Activated T-helper 2 cell treated with anti-CD3 and anti-CD28 coated beads, Interferon-gamma antibody, Interleukin-2, Interleukin-4, amounts not matched to agents 10 μg/mL and 5 μg/mL and 100 μg/mL, durations not matched to agents 14 hours and 24 hours and 36 hours (primary cell): ENCODE data around the gene HRH3. TPM values are rescaled to one million over a fixed set of nuclear protein-coding genes. Genes with fewer than 3 reads are reported as not detected.

Source experiments
- DNase-seq: peaks from one replicate; pipeline ENCODE4 v3.0.0; 2021; ENCODE audit warnings: low spot score
- H3K27ac Mint-ChIP-seq: one replicate; pipeline ENCODE4 v1.8.0; 2021; ENCODE audit warnings: mixed read lengths
- H3K27me3 Mint-ChIP-seq: one replicate; pipeline ENCODE4 v1.8.0; 2021; ENCODE audit warnings: low read depth, mixed read lengths
- H3K36me3 Mint-ChIP-seq: one replicate; pipeline ENCODE4 v1.8.0; 2021; ENCODE audit warnings: low read depth, mixed read lengths
- H3K4me1 Mint-ChIP-seq: one replicate; pipeline ENCODE4 v1.8.0; 2021; ENCODE audit warnings: low read depth, mixed read lengths
- H3K4me3 Mint-ChIP-seq: one replicate; pipeline ENCODE4 v1.8.0; 2021; ENCODE audit warnings: low read depth, mild to moderate bottlenecking, moderate library complexity, mixed read lengths
- H3K9me3 Mint-ChIP-seq: one replicate; pipeline ENCODE4 v1.8.0; 2021; ENCODE audit warnings: mixed read lengths
- intact Hi-C: fragments of 100-400 bp; cut with micrococcal nuclease; formaldehyde crosslinking; loops from one replicate; pipeline ENCODE4 v1.15.1; 2023
- total RNA-seq: library from RNA; stranded (reverse); gene quantifications from 2 replicates; pipeline ENCODE4 v1.2.3, GENCODE V29; 2022

The HRH3 gene
- total RNA-seq, 1 donor from 2014 or later, result not detected

- Mint-ChIP-seq H3K27ac (no peak overlapping the region), H3K4me1 (peaks cover 7% of the 10 kb centered on the region), H3K4me3 (no peak overlapping the region), H3K27me3 (no peaks in the 10 kb centered on the region), H3K9me3 (no peaks in the 10 kb centered on the region), H3K36me3 (peaks cover 22% of the 10 kb centered on the region)
- intact Hi-C loops, result no loop called here
- no peak for DNase-seq
Observed at GRCh38 chr20:62178316-62179161, 41.5 kb downstream of the HRH3 start.

- H3K9me3 Mint-ChIP-seq, result no peaks in the 10 kb centered on the region
- peaks cover 20% of the 10 kb centered on the region for H3K36me3 Mint-ChIP-seq
- DNase-seq, result no peak
- peaks cover 5% of the 10 kb centered on the region for H3K4me1 Mint-ChIP-seq
- H3K27ac Mint-ChIP-seq, result no peak overlapping the region
- no peaks in the 10 kb centered on the region for H3K27me3 Mint-ChIP-seq
- H3K4me3 Mint-ChIP-seq, result no peak overlapping the region
- intact Hi-C loops, result no loop called here
Observed at GRCh38 chr20:62177307-62177706, 42.8 kb downstream of the HRH3 start.

DNA sequence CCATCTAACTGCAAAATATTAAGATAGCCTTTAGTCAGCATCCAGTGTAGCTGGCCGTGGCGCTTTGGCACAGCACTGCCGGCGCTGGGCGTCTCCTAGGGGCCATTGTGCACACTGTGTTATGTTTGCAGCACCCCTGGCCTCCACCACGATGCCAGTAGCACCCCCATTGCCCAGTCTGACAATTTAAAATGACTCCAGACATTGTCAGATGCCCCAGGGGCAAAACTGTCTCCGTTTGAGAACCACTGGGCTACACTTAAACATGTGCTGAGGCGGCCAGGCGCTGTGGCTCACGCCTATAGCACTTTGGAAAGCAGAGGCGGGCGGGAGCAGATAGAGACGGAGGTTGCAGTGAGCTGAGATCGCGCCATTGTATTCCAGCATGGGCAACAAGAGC, 43.2 kb downstream of the HRH3 start:
- Mint-ChIP-seq H3K4me3 (no peak overlapping the region), H3K27ac (no peak overlapping the region)
- intact Hi-C loops, result no loop called here

DNA sequence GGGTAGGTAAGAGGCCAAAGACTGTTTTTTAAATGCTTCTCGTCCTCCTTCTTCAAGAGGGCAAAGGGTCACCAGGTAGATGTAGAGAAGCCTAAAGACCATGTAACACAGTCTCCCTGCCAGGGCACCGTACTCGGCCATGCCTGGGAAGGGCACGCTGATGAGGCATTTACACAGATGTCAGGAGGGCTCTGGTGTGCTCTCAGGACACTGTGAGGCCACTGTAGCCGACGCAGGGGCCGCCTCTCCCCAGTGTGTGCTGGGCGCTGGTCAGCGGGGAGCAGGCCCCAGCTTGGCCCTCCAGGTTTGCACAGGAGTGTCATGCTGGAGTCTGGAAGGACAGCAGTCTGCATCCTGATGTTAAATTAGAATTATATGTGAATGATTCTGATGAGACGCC, 44.4 kb downstream of the HRH3 start:
- H3K27me3 Mint-ChIP-seq, result no peaks in the 10 kb centered on the region
- H3K36me3 Mint-ChIP-seq, result peaks cover 13% of the 10 kb centered on the region
- no peaks in the 10 kb centered on the region for H3K9me3 Mint-ChIP-seq
- H3K4me1 Mint-ChIP-seq, result no peaks in the 10 kb centered on the region
- no peak overlapping the region for H3K27ac Mint-ChIP-seq
- intact Hi-C loops, result no loop called here
- no peak for DNase-seq
- H3K4me3 Mint-ChIP-seq, result no peak overlapping the region

More for the DNA sequence above, 43.2 kb downstream of the HRH3 start:
- peaks cover 3% of the 10 kb centered on the region for H3K4me1 Mint-ChIP-seq
- peaks cover 16% of the 10 kb centered on the region for H3K36me3 Mint-ChIP-seq
- no peaks in the 10 kb centered on the region for H3K9me3 Mint-ChIP-seq
- DNase-seq, result no peak
- no peaks in the 10 kb centered on the region for H3K27me3 Mint-ChIP-seq

GRCh38 chr20:62174870-62175624, 45.0 kb downstream of the HRH3 start:
- H3K27ac Mint-ChIP-seq, result no peak overlapping the region
- intact Hi-C loops, result no loop called here
- no peaks in the 10 kb centered on the region for H3K9me3 Mint-ChIP-seq
- H3K4me3 Mint-ChIP-seq, result no peak overlapping the region
- H3K36me3 Mint-ChIP-seq, result peaks cover 13% of the 10 kb centered on the region
- no peaks in the 10 kb centered on the region for H3K4me1 Mint-ChIP-seq
- DNase-seq, result no peak
- H3K27me3 Mint-ChIP-seq, result no peaks in the 10 kb centered on the region

- peaks cover 13% of the 10 kb centered on the region for H3K36me3 Mint-ChIP-seq
- H3K9me3 Mint-ChIP-seq, result no peaks in the 10 kb centered on the region
- intact Hi-C loops, result no loop called here
- DNase-seq, result no peak
- no peak overlapping the region for H3K27ac Mint-ChIP-seq
- no peaks in the 10 kb centered on the region for H3K27me3 Mint-ChIP-seq
- H3K4me1 Mint-ChIP-seq, result no peaks in the 10 kb centered on the region
- no peak overlapping the region for H3K4me3 Mint-ChIP-seq
Observed at GRCh38 chr20:62174021-62174804, 45.9 kb downstream of the HRH3 start.

DNA sequence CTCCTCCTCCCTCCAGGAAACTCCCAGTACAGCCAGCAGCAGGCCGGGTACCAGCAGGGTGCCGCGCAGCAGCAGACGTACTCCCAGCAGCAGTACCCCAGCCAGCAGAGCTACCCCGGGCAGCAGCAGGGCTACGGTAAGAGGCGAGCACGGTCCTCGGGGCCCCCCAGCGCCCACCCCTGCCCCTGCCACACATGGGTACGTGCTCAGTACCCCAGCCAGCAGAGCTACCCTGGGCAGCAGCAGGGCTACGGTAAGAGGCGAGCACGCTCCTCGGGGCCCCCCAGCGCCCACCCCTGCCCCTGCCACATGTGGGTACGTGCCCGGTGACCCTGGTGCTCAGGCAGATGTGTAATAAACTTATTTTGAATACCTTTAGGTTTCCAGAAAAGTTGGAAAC, 47.4 kb downstream of the HRH3 start:
- Mint-ChIP-seq H3K4me3 (no peak overlapping the region), H3K27me3 (no peaks in the 10 kb centered on the region), H3K4me1 (no peaks in the 10 kb centered on the region), H3K36me3 (peaks cover 12% of the 10 kb centered on the region), H3K27ac (no peak overlapping the region), H3K9me3 (no peaks in the 10 kb centered on the region)
- no peak for DNase-seq
- intact Hi-C loops, result no loop called here

DNA sequence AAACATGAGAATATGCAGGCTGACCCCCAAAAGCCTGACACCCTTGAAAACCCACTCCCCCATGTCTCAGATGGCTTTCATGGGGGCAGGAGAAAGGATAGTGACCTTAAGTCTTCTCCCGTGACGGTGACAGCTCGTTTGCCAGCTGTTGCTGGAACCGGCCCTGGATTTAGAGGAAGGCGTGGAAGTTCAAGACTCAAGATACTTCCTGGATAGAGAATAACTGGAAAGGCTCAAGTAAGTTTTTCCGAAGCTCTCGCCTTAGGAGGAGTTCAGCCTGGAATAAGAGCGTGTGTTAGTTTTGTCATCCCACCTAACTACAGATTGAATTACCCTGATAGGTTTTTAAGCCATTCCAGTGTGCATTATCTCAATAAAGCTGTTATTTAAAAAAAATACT, 48.8 kb downstream of the HRH3 start:
- intact Hi-C loops, result no loop called here
- Mint-ChIP-seq H3K27me3 (no peaks in the 10 kb centered on the region), H3K9me3 (no peaks in the 10 kb centered on the region), H3K27ac (no peak overlapping the region), H3K4me3 (no peak overlapping the region), H3K4me1 (no peaks in the 10 kb centered on the region), H3K36me3 (peaks cover 15% of the 10 kb centered on the region)
- no peak for DNase-seq

DNA sequence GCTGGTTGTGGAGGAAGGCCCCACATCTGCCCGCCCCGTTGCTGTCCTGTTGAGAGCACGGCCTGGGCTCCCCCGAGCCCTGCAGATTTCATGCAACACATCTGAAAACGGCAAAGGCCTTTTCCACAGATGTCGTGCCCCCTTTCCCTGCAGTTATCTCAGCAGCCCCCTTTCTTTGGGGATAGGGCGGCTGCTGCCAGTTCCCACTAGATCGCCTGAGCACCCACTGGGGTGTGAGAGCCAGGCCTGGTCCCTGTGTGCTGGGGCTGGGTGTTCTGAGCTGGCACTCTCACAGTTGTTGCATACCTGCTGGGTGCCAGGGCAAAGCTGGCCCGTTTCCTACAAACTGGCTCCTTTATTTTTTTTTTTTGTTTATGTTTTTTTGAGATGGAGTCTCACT, 49.5 kb downstream of the HRH3 start:
- intact Hi-C loops, result no loop called here
- H3K27me3 Mint-ChIP-seq, result no peaks in the 10 kb centered on the region
- no peak overlapping the region for H3K4me3 Mint-ChIP-seq
- H3K36me3 Mint-ChIP-seq, result peaks cover 19% of the 10 kb centered on the region
- no peaks in the 10 kb centered on the region for H3K4me1 Mint-ChIP-seq
- no peaks in the 10 kb centered on the region for H3K9me3 Mint-ChIP-seq
- H3K27ac Mint-ChIP-seq, result no peak overlapping the region
- no peak for DNase-seq

- Mint-ChIP-seq H3K36me3 (peaks cover 22% of the 10 kb centered on the region), H3K4me1 (no peaks in the 10 kb centered on the region), H3K4me3 (no peak overlapping the region), H3K9me3 (no peaks in the 10 kb centered on the region), H3K27ac (no peak overlapping the region), H3K27me3 (no peaks in the 10 kb centered on the region)
- intact Hi-C loops, result no loop called here
- no peak for DNase-seq
Observed at GRCh38 chr20:62168890-62169435, 51.1 kb downstream of the HRH3 start.

DNA sequence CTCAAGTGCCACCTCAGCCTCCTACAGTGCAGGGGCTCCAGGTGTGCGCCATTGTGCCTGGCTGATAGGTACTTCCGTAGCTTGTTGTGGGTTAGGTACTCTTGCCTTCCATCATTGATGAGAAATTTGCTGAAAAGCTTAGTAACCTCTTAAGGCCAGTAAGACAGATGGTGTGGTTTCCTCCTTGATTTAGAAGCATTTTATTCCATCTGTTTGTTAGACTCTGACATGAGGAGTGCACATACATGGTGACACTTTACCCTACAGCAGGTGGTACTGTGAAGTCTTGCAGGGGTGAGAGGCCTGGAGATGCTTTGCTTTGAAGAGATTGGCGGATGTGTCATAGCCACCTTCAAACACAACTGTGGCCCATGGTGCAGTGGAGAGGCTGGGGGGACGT, 52.0 kb downstream of the HRH3 start:
- H3K4me1 Mint-ChIP-seq, result no peaks in the 10 kb centered on the region
- no peak for DNase-seq
- H3K9me3 Mint-ChIP-seq, result no peaks in the 10 kb centered on the region
- intact Hi-C loops, result no loop called here
- H3K27ac Mint-ChIP-seq, result no peak overlapping the region
- no peaks in the 10 kb centered on the region for H3K27me3 Mint-ChIP-seq
- no peak overlapping the region for H3K4me3 Mint-ChIP-seq
- H3K36me3 Mint-ChIP-seq, result peaks cover 26% of the 10 kb centered on the region

DNA sequence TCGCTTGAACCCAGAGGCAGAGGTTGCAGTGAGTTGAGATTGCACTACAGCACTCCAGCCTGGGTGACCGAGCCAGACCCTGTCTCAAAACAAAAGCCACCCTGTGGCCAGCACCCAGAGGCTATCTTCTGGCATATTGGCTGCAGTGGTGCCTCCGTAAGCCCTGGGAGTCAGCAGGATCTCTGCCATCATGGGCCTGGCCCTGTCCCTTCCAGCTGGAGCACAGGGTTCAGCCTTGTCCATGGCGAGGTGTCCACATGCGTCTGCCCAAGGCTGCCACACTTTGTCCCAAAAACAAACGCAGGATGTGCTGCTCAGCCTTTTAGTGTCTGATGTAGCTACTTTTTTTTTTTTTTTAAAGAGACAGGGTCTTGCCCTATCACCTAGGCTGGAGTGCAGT, 52.6 kb downstream of the HRH3 start:
- intact Hi-C loops, result no loop called here
- no peak overlapping the region for H3K4me3 Mint-ChIP-seq
- H3K9me3 Mint-ChIP-seq, result no peaks in the 10 kb centered on the region
- no peaks in the 10 kb centered on the region for H3K4me1 Mint-ChIP-seq
- no peaks in the 10 kb centered on the region for H3K27me3 Mint-ChIP-seq
- no peak for DNase-seq
- H3K27ac Mint-ChIP-seq, result no peak overlapping the region
- H3K36me3 Mint-ChIP-seq, result peaks cover 26% of the 10 kb centered on the region
